Measurements from ENCODE around the gene KLHL5. TPM values are rescaled to one million over a fixed set of nuclear protein-coding genes. Genes with fewer than 3 reads are reported as not detected.

Gene KLHL5, protein sequence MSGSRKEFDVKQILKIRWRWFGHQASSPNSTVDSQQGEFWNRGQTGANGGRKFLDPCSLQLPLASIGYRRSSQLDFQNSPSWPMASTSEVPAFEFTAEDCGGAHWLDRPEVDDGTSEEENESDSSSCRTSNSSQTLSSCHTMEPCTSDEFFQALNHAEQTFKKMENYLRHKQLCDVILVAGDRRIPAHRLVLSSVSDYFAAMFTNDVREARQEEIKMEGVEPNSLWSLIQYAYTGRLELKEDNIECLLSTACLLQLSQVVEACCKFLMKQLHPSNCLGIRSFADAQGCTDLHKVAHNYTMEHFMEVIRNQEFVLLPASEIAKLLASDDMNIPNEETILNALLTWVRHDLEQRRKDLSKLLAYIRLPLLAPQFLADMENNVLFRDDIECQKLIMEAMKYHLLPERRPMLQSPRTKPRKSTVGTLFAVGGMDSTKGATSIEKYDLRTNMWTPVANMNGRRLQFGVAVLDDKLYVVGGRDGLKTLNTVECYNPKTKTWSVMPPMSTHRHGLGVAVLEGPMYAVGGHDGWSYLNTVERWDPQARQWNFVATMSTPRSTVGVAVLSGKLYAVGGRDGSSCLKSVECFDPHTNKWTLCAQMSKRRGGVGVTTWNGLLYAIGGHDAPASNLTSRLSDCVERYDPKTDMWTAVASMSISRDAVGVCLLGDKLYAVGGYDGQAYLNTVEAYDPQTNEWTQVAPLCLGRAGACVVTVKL
- 10 to 100 TPM; 10.9 to 14.0 (median 11.8) TPM for total RNA-seq

DNA sequence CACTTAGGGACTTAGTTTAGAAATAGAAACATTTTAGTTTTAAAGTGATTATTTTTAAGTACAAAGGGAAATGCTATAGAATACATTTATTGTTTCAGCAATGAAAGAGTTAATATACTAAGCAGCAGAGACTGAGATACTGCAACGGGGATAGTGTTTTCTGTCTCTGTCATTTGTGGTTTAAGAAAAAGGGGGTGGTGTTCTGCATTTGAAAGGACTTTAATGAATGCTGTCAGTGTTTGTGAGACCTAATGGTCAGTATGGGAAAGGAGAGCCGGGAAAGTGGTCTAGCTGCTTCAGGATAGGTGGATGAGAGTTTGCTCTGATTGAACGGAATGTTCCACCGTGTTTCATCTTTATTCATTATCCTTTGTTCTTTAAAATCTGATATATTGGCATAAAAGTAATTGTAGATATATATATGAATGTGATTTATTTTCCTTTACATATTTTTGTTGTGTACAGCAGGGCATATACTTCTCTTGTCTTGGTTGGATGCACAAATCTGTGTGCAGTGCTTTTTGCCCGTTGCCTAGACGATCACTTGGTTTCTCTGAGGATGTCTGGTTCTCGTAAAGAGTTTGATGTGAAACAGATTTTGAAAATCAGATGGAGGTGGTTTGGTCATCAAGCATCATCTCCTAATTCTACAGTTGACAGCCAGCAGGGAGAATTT lies at the start of gene KLHL5:
TSS of gene KLHL5 (plus strand) at position 139 of the 676 bp plus-strand sequence. CDS start at position 560, 421 bp downstream.
- TF ChIP-seq POLR2A (IDR thresholded peaks at IDR 0.05): no peak
- TF ChIP-seq, protein P1, sequence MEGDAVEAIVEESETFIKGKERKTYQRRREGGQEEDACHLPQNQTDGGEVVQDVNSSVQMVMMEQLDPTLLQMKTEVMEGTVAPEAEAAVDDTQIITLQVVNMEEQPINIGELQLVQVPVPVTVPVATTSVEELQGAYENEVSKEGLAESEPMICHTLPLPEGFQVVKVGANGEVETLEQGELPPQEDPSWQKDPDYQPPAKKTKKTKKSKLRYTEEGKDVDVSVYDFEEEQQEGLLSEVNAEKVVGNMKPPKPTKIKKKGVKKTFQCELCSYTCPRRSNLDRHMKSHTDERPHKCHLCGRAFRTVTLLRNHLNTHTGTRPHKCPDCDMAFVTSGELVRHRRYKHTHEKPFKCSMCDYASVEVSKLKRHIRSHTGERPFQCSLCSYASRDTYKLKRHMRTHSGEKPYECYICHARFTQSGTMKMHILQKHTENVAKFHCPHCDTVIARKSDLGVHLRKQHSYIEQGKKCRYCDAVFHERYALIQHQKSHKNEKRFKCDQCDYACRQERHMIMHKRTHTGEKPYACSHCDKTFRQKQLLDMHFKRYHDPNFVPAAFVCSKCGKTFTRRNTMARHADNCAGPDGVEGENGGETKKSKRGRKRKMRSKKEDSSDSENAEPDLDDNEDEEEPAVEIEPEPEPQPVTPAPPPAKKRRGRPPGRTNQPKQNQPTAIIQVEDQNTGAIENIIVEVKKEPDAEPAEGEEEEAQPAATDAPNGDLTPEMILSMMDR (IDR thresholded peaks at IDR 0.05 in 4 of 5, conservative IDR thresholded peaks at IDR 0.05 in 1 of 5): no peak
- no peaks in the 10 kb centered on the region for H3K36me3 ChIP-seq
- H3K9me3 ChIP-seq: no peaks in the 10 kb centered on the region
- no peaks in the 10 kb centered on the region for H3K27me3 ChIP-seq
- no peak within 1 kb of the TSS for H3K4me3 ChIP-seq
- ATAC-seq (no peak), DNase-seq (no peak)
- H3K4me1 ChIP-seq: peaks cover 0 to 4% of the 10 kb centered on the region in 2 donors
- intact Hi-C loops (cut with DNase I; ENCODE audit: low total_unique reads) (no loop called here), in situ Hi-C loops (cut with MboI; ENCODE audit: low sequenced_read_pairs in 4 of 4) (no loop called here)
- no peak within 1 kb of the TSS for H3K27ac ChIP-seq

DNA sequence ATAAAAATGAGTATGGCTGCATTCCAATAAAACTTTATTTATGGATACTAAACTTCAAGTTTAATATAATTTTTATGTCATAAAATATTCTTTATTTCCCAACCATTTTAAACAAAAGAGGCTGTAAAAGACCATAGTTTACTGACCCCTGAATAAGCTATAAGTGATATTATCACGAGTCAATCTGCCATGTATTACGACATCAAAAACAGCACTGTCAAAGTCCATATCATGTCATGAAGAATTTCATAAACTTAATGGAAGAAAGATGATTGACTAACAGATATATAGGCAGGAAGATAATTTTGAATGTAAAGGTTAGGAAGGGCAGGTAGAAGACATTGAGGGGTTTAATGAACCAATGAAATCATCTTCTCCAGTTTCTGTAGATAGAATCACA lies 48.0 kb upstream of the KLHL5 start:
- Histone ChIP-seq H3K4me1 (no peaks in the 10 kb centered on the region), H3K36me3 (no peaks in the 10 kb centered on the region), H3K27me3 (no peaks in the 10 kb centered on the region), H3K4me3 (no peak overlapping the region), H3K27ac (no peak overlapping the region), H3K9me3 (no peaks in the 10 kb centered on the region)
- in situ Hi-C loops (cut with MboI; ENCODE audit: low sequenced_read_pairs in 4 of 4): no loop called here
- ATAC-seq (no peak), DNase-seq (no peak)
- intact Hi-C loops (cut with DNase I; ENCODE audit: low total_unique reads): no loop called here
- TF ChIP-seq, protein P1 (IDR thresholded peaks at IDR 0.05 in 4 of 5, conservative IDR thresholded peaks at IDR 0.05 in 1 of 5): no peak
- no peak for TF ChIP-seq POLR2A (IDR thresholded peaks at IDR 0.05)

DNA sequence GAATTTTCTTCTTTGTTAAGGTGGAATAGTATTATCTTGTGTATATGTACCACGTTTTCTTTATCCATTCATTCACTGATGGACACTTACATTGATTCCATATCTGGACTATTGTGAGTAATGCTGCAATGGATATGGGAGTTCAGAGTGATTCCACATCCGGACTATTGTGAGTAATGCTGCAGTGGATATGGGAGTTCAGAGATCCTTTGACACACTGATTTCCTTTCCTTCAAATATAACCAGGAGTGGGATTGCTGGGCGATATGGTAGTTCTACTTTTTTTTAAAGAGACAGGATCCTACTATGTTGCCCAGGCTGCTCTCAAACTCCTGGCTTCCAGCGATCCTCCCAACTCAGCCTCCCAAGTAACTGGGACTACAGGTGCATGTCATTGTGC lies 41.9 kb upstream of the KLHL5 start:
- Histone ChIP-seq H3K9me3 (no peaks in the 10 kb centered on the region), H3K4me3 (no peak overlapping the region), H3K4me1 (no peaks in the 10 kb centered on the region), H3K27ac (no peak overlapping the region), H3K27me3 (no peaks in the 10 kb centered on the region), H3K36me3 (no peaks in the 10 kb centered on the region)
- intact Hi-C loops (cut with DNase I; ENCODE audit: low total_unique reads): no loop called here
- in situ Hi-C loops (cut with MboI; ENCODE audit: low sequenced_read_pairs in 4 of 4): no loop called here
- DNase-seq (no peak), ATAC-seq (no peak)
- TF ChIP-seq POLR2A (IDR thresholded peaks at IDR 0.05): no peak
- TF ChIP-seq, protein P1 (IDR thresholded peaks at IDR 0.05 in 4 of 5, conservative IDR thresholded peaks at IDR 0.05 in 1 of 5): no peak

DNA sequence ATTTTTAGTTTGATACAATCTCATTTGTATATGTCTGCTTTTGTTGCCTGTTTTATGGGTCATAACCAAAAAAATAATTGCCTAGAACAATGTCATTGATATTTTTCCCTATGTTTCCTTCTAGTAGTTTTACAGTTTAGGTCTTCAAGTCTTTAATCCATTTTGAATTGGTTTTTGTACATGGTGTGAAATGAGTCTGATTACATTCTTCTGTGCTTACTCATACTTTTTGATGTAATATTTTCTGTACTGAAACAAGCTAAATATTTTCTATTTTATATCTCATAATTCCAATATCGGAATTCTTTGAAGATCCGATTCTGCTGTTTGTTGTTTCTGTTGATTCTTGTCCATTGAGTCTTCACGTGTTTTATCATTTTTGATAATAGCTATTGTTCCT lies 40.4 kb upstream of the KLHL5 start:
- intact Hi-C loops (cut with DNase I; ENCODE audit: low total_unique reads): no loop called here
- in situ Hi-C loops (cut with MboI; ENCODE audit: low sequenced_read_pairs in 4 of 4): no loop called here

More for the DNA sequence above, 40.4 kb upstream of the KLHL5 start:
- Histone ChIP-seq H3K4me3 (no peak overlapping the region), H3K4me1 (no peaks in the 10 kb centered on the region), H3K27ac (no peak overlapping the region), H3K9me3 (no peaks in the 10 kb centered on the region), H3K27me3 (no peaks in the 10 kb centered on the region), H3K36me3 (no peaks in the 10 kb centered on the region)
- TF ChIP-seq POLR2A (IDR thresholded peaks at IDR 0.05): no peak
- TF ChIP-seq, protein P1 (IDR thresholded peaks at IDR 0.05 in 4 of 5, conservative IDR thresholded peaks at IDR 0.05 in 1 of 5): no peak
- DNase-seq (no peak), ATAC-seq (no peak)

Measured in gastrocnemius medialis (tissue), 4 donors.